ENCODE data around the gene PTPRB. TPM values are rescaled to one million over a fixed set of nuclear protein-coding genes. Genes with fewer than 3 reads are reported as not detected.

The PTPRB gene
- total and polyA plus RNA-seq, 2 of the 8 experiments (the other 6 are each of a cell fraction or from before 2014, with no cell fraction given) = 0.36 to 0.58 TPM

- no peak overlapping the region for H3K4me2 ChIP-seq (ENCODE audit: insufficient read depth in 1 of 2, low read depth in 2 of 2, low read length in 2 of 2)
- ChIA-PET CTCF (ENCODE audit: partially characterized antibody) (interaction anchor here (1.7 kb wide), 1 partner anchor 15 kb away, joined by 4 read pairs; no protein-coding TSS in a partner anchor), POLR2A (ENCODE audit: partially characterized antibody) (no interaction called here)
- no peaks in the 10 kb centered on the region for H4K20me1 ChIP-seq (replicated peaks in 1 of 2; ENCODE audit: control insufficient read depth in 1 of 2, insufficient read depth in 2 of 2, low read length in 2 of 2)
- no peak overlapping the region for H4K5ac ChIP-seq (ENCODE audit: insufficient read length, low read depth, low read length)
- H3K4ac ChIP-seq (replicated peaks; ENCODE audit: insufficient read length, low read depth, low read length) = no peak overlapping the region
- no peak overlapping the region for H2BK15ac ChIP-seq (ENCODE audit: low read length)
- no peak overlapping the region for H3K4me3 ChIP-seq (ENCODE audit: extremely low read depth in 1 of 4, insufficient read depth in 2 of 4, low read depth in 3 of 4, low read length in 4 of 4)
- H3K9me3 ChIP-seq (ENCODE audit: insufficient read depth in 2 of 2, low read depth in 1 of 2, low read length in 1 of 2) = no peaks in the 10 kb centered on the region
- no peak overlapping the region for H3K9ac ChIP-seq (replicated peaks in 1 of 4; ENCODE audit: extremely low read depth in 1 of 4, low read depth in 3 of 4, low read length in 3 of 4)
- H3K79me2 ChIP-seq (ENCODE audit: control insufficient read depth in 1 of 2, insufficient read depth in 2 of 2, low read length in 2 of 2) = no peaks in the 10 kb centered on the region
- H3K79me1 ChIP-seq (ENCODE audit: low read depth, low read length) = no peaks in the 10 kb centered on the region
- H4K8ac ChIP-seq (ENCODE audit: extremely low read depth, insufficient read depth, low read length) = no peak overlapping the region
- H2BK120ac ChIP-seq (replicated peaks; ENCODE audit: low read depth, low read length) = no peak overlapping the region
- H2AFZ ChIP-seq (ENCODE audit: low read length) = 0 out of 2 replicates have a peak overlapping the region, but pooled peaks have one; percentile 4
- FAIRE-seq (no peak), DNase-seq (ENCODE audit: low read depth in 1 of 2, low spot score in 2 of 2) (no peak)
- peaks cover 0 to 2% (median 0%) of the 10 kb centered on the region in 4 experiments; a peak in 1 of 7 replicates for H3K4me1 ChIP-seq (replicated peaks in 1 of 4; ENCODE audit: control insufficient read depth in 3 of 4, insufficient read depth in 4 of 4, low read length in 3 of 4)
- no peak overlapping the region for H3K14ac ChIP-seq (ENCODE audit: insufficient read length)
- H3K23me2 ChIP-seq (ENCODE audit: low read depth, low read length) = no peaks in the 10 kb centered on the region; the same call in 1 of the 2 replicates
- H2AK5ac ChIP-seq (ENCODE audit: low read depth, low read length) = no peak overlapping the region
- H2BK5ac ChIP-seq (ENCODE audit: low read depth, low read length) = no peak overlapping the region
- WGBS, 2 experiments (ENCODE audit: extremely low coverage in 1 of 2, insufficient coverage in 1 of 2, insufficient read length in 1 of 2, insufficient replicate concordance in 2 of 2, low coverage in 1 of 2, low lambda C conversion rate in 2 of 2, missing lambda C conversion rate in 1 of 2) = 87% methylated on average over 3 of the region's 3 CpGs; no CpG with 5 or more reads in 1 of the 2 experiments
- H3K27ac ChIP-seq (ENCODE audit: low read depth, low read length) = no peak overlapping the region
- no peak overlapping the region for H4K91ac ChIP-seq (replicated peaks; ENCODE audit: insufficient read length, low read length)
- no peak overlapping the region for H3K56ac ChIP-seq (replicated peaks; ENCODE audit: insufficient read length, low read depth, low read length)
- H2BK20ac ChIP-seq (ENCODE audit: low read length) = no peak overlapping the region
- H3K36me3 ChIP-seq (ENCODE audit: control insufficient read depth in 2 of 4, insufficient read depth in 4 of 4, low read length in 3 of 4) = no peaks in the 10 kb centered on the region
- H3K23ac ChIP-seq (ENCODE audit: insufficient read length) = no peak overlapping the region
- H3K27me3 ChIP-seq (replicated peaks in 1 of 4; ENCODE audit: control insufficient read depth in 3 of 4, extremely low read depth in 1 of 4, insufficient read depth in 3 of 4, low read length in 3 of 4) = no peaks in the 10 kb centered on the region
- H2BK12ac ChIP-seq (ENCODE audit: low read depth, low read length) = no peak overlapping the region
- H3K18ac ChIP-seq (ENCODE audit: extremely low read depth, low read length) = no peak overlapping the region
- TF ChIP-seq, protein P1, sequence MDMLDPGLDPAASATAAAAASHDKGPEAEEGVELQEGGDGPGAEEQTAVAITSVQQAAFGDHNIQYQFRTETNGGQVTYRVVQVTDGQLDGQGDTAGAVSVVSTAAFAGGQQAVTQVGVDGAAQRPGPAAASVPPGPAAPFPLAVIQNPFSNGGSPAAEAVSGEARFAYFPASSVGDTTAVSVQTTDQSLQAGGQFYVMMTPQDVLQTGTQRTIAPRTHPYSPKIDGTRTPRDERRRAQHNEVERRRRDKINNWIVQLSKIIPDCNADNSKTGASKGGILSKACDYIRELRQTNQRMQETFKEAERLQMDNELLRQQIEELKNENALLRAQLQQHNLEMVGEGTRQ (IDR thresholded peaks at IDR 0.05; ENCODE audit: low read length) = no peak
- TF ChIP-seq EGR1 (IDR thresholded peaks at IDR 0.05; ENCODE audit: borderline replicate concordance, low read depth, low read length) (no peak), BRCA1 (IDR thresholded peaks at IDR 0.05; ENCODE audit: low read depth, low read length) (no peak), FOSL1 (IDR thresholded peaks at IDR 0.05; ENCODE audit: insufficient read depth, low read depth, low read length) (no peak), GTF2F1 (IDR thresholded peaks at IDR 0.05; ENCODE audit: borderline replicate concordance, low read depth, low read length) (no peak), RNF2 (IDR thresholded peaks at IDR 0.05; ENCODE audit: borderline replicate concordance, low read depth, low read length, missing control alignments, poor library complexity, severe bottlenecking) (no peak), TEAD4 (IDR thresholded peaks at IDR 0.05; ENCODE audit: low read depth, low read length) (no peak), MAFK (IDR thresholded peaks at IDR 0.05; ENCODE audit: low read depth, low read length) (no peak), BACH1 (IDR thresholded peaks at IDR 0.05; ENCODE audit: low read length) (no peak), CHD2 (IDR thresholded peaks at IDR 0.05; ENCODE audit: low read length) (no peak), JUND (IDR thresholded peaks at IDR 0.05; ENCODE audit: low read length) (no peak), YY1 (IDR thresholded peaks at IDR 0.05; ENCODE audit: low read depth, low read length) (no peak), POLR2A (IDR thresholded peaks at IDR 0.05; ENCODE audit: control extremely low read depth in 1 of 2, low read depth in 2 of 2, low read length in 2 of 2) (no peak), EZH2 (IDR thresholded peaks at IDR 0.05; ENCODE audit: low read depth, low read length, severe bottlenecking) (no peak), SIRT6 (IDR thresholded peaks at IDR 0.05; ENCODE audit: low read length) (no peak)
Measured at GRCh38 chr12:70683976-70684375, 46.7 kb upstream of the PTPRB start.

Data from H1 (cell line).